Measurements from ENCODE around the gene WASF1. TPM values are rescaled to one million over a fixed set of nuclear protein-coding genes. Genes with fewer than 3 reads are reported as not detected.

WASF1 gene
- total RNA-seq, 3 donors from 2014 or later (not counting 1 experiment from before 2014, with no cell fraction given) = 0.25 to 0.90 (median 0.45) TPM

DNA sequence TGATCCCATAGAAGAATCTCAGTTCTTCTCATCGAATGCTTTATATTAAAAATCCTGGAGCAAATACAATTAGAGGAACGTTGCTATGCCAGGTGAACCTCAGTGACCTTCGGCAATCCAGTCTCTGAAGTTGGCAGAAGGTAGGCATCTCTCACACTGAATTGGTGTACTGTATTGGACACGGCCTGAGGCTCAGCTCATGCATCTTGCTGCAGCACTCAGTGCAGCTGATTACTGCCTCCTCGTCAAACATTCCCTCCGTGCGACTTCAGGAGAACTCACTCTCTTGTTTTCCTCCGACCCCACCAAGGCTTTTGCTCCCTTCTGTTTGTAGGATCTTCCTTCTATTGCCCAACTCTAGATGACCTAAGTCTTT lies 110.9 kb downstream of the WASF1 start:
- H3K9me3 Mint-ChIP-seq = no peaks in the 10 kb centered on the region
- H3K4me3 ChIP-seq (ENCODE audit: low read length) = no peak overlapping the region
- ATAC-seq = no peak
- DNase-seq = no peak
- WGBS (ENCODE audit: insufficient coverage) = 91% methylated on average over 8 of the region's 8 CpGs
- TF ChIP-seq, protein P1, sequence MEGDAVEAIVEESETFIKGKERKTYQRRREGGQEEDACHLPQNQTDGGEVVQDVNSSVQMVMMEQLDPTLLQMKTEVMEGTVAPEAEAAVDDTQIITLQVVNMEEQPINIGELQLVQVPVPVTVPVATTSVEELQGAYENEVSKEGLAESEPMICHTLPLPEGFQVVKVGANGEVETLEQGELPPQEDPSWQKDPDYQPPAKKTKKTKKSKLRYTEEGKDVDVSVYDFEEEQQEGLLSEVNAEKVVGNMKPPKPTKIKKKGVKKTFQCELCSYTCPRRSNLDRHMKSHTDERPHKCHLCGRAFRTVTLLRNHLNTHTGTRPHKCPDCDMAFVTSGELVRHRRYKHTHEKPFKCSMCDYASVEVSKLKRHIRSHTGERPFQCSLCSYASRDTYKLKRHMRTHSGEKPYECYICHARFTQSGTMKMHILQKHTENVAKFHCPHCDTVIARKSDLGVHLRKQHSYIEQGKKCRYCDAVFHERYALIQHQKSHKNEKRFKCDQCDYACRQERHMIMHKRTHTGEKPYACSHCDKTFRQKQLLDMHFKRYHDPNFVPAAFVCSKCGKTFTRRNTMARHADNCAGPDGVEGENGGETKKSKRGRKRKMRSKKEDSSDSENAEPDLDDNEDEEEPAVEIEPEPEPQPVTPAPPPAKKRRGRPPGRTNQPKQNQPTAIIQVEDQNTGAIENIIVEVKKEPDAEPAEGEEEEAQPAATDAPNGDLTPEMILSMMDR (IDR thresholded peaks at IDR 0.05) = no peak
- no peak overlapping the region for H3K27ac ChIP-seq (ENCODE audit: low read length)
- no peak overlapping the region for H3K4me3 Mint-ChIP-seq
- no peaks in the 10 kb centered on the region for H3K36me3 ChIP-seq (ENCODE audit: control insufficient read depth, insufficient read depth, low read length)
- no peaks in the 10 kb centered on the region for H3K9me3 ChIP-seq (ENCODE audit: control insufficient read depth, insufficient read depth, low read length)
- H3K36me3 Mint-ChIP-seq = no peaks in the 10 kb centered on the region
- intact Hi-C loops (cut with micrococcal nuclease) = no loop called here
- H3K4me1 ChIP-seq (ENCODE audit: control insufficient read depth, insufficient read depth, low read length) = peaks cover 3% of the 10 kb centered on the region
- H3K4me1 Mint-ChIP-seq = no peaks in the 10 kb centered on the region
- H3K27me3 Mint-ChIP-seq (ENCODE audit: low read depth in 2 of 2) = peaks cover 39 to 67% of the 10 kb centered on the region in 2 donors
- H3K27ac Mint-ChIP-seq = no peak overlapping the region
- H3K27me3 ChIP-seq (ENCODE audit: control insufficient read depth, insufficient read depth, low read length) = no peaks in the 10 kb centered on the region

DNA sequence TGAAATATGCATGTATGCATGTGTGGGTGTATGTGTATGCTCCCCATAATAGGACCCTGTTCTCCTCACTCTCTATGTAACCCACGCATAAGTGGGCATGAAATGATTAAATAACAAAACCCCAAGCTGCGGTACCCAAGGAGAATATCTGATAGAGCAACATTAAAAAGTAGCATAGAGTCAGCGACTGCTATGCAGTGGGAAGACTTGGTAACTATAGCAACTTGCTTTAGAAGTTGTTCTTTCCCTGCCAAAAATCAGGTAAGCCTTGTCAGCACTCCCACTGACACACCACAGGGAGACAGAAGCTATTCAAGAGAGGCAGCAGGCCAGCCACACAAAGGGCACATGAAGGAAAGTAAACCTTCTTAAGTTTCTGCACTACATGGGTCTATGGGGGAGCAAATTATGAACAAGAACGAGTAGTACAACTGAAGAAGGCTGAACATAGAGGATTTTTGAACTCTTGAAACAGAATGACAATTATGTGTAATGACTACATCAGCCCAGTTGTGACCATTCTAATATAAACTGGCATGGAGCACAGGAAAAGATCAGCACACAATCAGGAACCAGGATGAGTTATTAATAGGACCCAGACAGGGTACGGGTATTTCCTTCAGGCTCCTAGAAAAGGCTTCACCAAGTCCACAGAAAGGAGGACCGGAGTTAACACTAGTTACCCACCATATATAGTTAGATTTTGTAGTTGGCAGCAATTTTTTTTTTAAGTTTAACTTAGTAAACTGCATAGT lies 111.5 kb downstream of the WASF1 start:
- Histone ChIP-seq H3K27me3 (ENCODE audit: control insufficient read depth, insufficient read depth, low read length) (no peaks in the 10 kb centered on the region), H3K4me1 (ENCODE audit: control insufficient read depth, insufficient read depth, low read length) (peaks cover 8% of the 10 kb centered on the region), H3K27ac (ENCODE audit: low read length) (no peak overlapping the region), H3K4me3 (ENCODE audit: low read length) (no peak overlapping the region), H3K9me3 (ENCODE audit: control insufficient read depth, insufficient read depth, low read length) (no peaks in the 10 kb centered on the region), H3K36me3 (ENCODE audit: control insufficient read depth, insufficient read depth, low read length) (no peaks in the 10 kb centered on the region)
- ATAC-seq (no peak), DNase-seq (no peak)
- no peak overlapping the region for H3K27ac Mint-ChIP-seq
- TF ChIP-seq, protein P1 (IDR thresholded peaks at IDR 0.05) = no peak
- peaks cover 38 to 64% of the 10 kb centered on the region in 2 donors for H3K27me3 Mint-ChIP-seq (ENCODE audit: low read depth in 2 of 2)
- WGBS (ENCODE audit: insufficient coverage) = 91% methylated on average over 4 of the region's 6 CpGs
- intact Hi-C loops (cut with micrococcal nuclease) = no loop called here
- H3K4me3 Mint-ChIP-seq = no peak overlapping the region
- H3K36me3 Mint-ChIP-seq = no peaks in the 10 kb centered on the region
- H3K9me3 Mint-ChIP-seq = no peaks in the 10 kb centered on the region
- H3K4me1 Mint-ChIP-seq = no peaks in the 10 kb centered on the region

DNA sequence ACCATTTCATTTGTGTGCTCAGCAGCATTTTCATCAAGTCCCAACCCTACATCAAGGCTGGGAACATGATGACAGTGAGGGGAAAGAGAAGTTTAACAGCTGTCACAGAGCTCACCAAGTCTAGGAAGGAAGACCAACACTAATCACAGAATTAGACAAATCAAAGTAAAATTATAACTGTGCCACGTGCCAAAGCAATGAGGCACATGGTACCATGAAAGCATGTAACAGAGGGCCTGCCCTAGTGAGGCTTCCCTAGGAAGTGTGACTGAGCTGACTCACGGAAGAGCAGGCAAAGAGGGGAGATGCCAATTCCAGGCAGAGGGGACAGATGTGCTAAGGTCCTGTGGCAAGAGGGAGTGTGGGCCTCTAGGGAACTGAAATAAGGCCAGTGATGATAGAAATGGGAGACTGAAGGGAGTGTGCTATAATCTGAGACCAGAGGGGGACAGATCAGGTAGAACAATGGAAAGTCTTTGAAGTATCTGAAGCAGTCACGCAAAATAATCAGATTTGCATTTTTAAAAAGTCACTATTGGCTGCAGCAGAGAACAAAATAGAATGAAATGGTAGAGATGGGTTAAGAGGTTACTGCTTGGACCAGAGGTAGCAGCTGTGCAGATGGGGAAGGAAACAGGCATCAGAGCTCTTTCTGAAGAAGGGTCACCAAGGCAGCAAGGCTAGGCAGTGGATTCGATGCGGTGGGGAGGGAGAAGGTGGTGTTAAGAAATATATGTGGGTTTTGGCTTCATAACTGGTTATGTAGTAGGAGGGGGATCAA lies 114.5 kb downstream of the WASF1 start:
- ATAC-seq (no peak), DNase-seq (no peak)
- peaks cover 35 to 41% of the 10 kb centered on the region in 2 donors for H3K27me3 Mint-ChIP-seq (ENCODE audit: low read depth in 2 of 2)
- no peak overlapping the region for H3K4me3 Mint-ChIP-seq
- H3K36me3 Mint-ChIP-seq = no peaks in the 10 kb centered on the region
- TF ChIP-seq, protein P1 (IDR thresholded peaks at IDR 0.05) = no peak
- Histone ChIP-seq H3K4me1 (ENCODE audit: control insufficient read depth, insufficient read depth, low read length) (peaks cover 9% of the 10 kb centered on the region), H3K27me3 (ENCODE audit: control insufficient read depth, insufficient read depth, low read length) (no peaks in the 10 kb centered on the region), H3K9me3 (ENCODE audit: control insufficient read depth, insufficient read depth, low read length) (no peaks in the 10 kb centered on the region), H3K4me3 (ENCODE audit: low read length) (no peak overlapping the region), H3K36me3 (ENCODE audit: control insufficient read depth, insufficient read depth, low read length) (no peaks in the 10 kb centered on the region), H3K27ac (ENCODE audit: low read length) (no peak overlapping the region)
- WGBS (ENCODE audit: insufficient coverage) = 65% methylated on average over 5 of the region's 5 CpGs
- intact Hi-C loops (cut with micrococcal nuclease) = no loop called here
- no peak overlapping the region for H3K27ac Mint-ChIP-seq
- H3K4me1 Mint-ChIP-seq = no peaks in the 10 kb centered on the region
- H3K9me3 Mint-ChIP-seq = no peaks in the 10 kb centered on the region
